ENCODE data around the gene MAD1L1. TPM values are rescaled to one million over a fixed set of nuclear protein-coding genes. Genes with fewer than 3 reads are reported as not detected.

The MAD1L1 gene
- total RNA-seq, 2 experiments from 2014 or later: 40.0 to 44.7 TPM

DNA sequence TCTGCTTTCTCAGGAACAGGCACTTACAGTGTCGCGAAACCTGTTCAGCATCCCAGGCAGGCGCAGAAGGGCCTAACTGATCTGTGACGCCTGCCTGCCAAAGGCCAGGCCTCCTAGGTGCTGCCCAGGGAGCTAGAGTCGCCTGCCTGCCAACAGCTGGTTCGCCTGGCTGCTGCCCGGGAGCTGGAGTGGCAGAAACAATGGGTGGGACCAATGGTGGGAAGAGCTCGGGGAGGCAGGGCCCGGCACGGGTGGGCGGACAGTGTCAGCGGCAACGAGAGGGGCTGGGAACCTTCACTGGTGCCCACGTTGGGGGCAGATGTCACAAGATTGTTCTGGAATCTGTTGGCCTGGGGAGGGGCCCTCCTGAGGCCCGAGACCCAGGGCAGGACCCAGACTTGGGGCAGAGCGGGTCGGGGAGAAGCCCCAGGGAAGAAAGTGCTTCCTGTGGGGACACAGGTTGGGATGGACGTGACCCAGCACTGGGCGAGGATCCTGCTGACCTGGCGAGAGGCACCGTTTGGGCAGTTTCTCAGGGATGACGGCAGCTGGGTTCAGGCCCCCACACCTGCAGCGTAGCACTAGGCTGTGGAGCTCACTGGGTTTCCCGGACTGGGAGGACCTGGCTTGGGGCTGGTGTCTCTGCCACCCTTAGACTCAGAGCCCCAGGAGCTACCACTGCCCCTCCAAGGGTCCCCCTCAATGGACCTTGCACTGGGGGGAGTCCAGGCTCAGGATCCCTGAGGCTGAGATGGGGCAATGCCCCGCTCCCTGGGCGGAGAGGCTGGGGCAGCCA is 380.8 kb downstream of the MAD1L1 start:
- intact Hi-C loops (cut with micrococcal nuclease): no loop called here
- DNase-seq (no peak), ATAC-seq (no peak)
- H3K9me3 Mint-ChIP-seq: no peaks in the 10 kb centered on the region
- no peaks in the 10 kb centered on the region for H3K27me3 Mint-ChIP-seq
- TF ChIP-seq, protein P1, sequence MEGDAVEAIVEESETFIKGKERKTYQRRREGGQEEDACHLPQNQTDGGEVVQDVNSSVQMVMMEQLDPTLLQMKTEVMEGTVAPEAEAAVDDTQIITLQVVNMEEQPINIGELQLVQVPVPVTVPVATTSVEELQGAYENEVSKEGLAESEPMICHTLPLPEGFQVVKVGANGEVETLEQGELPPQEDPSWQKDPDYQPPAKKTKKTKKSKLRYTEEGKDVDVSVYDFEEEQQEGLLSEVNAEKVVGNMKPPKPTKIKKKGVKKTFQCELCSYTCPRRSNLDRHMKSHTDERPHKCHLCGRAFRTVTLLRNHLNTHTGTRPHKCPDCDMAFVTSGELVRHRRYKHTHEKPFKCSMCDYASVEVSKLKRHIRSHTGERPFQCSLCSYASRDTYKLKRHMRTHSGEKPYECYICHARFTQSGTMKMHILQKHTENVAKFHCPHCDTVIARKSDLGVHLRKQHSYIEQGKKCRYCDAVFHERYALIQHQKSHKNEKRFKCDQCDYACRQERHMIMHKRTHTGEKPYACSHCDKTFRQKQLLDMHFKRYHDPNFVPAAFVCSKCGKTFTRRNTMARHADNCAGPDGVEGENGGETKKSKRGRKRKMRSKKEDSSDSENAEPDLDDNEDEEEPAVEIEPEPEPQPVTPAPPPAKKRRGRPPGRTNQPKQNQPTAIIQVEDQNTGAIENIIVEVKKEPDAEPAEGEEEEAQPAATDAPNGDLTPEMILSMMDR (IDR thresholded peaks at IDR 0.05): no peak
- no peak overlapping the region for H3K27ac Mint-ChIP-seq
- peaks cover 1% of the 10 kb centered on the region for H3K36me3 Mint-ChIP-seq (ENCODE audit: low read depth)
- POLR2A ChIA-PET: no interaction called here
- no peak overlapping the region for H3K4me3 Mint-ChIP-seq
- peaks cover 22% of the 10 kb centered on the region for H3K4me1 Mint-ChIP-seq (ENCODE audit: low read depth)
- CTCF ChIA-PET: no interaction called here

DNA sequence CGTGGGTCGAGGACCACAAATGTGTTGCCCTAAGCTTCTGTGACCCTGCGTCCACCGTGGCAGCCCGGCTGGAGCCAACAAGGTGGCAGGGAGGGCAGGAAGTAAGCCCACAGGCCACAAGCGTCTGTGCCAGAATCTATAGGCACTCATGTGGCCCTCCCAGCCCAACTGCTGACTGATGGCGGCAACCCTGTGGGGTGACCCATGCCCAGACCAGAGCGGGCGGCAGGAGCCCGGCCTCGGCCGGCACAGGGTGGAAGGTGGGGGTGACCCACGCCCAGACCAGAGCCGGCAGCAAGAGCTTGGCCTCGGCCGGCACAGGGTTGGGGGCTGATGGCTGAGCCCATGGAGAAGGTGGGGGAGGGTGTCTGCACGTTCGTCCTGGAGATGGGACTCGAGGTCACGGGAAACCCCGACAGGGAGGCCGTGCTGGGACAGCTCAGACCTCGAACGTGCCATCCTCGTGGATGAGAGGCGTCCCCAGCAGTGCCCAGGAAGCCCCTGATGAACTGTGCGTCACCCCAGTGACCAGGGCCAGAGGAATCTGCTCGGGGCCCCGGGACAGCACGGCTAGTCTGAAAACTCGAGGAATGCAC is 381.7 kb downstream of the MAD1L1 start:
- Mint-ChIP-seq H3K9me3 (no peaks in the 10 kb centered on the region), H3K36me3 (ENCODE audit: low read depth) (peaks cover 1% of the 10 kb centered on the region), H3K27me3 (no peaks in the 10 kb centered on the region), H3K4me3 (no peak overlapping the region), H3K27ac (no peak overlapping the region), H3K4me1 (ENCODE audit: low read depth) (peaks cover 22% of the 10 kb centered on the region)
- ATAC-seq (no peak), DNase-seq (no peak)
- ChIA-PET POLR2A (no interaction called here), CTCF (no interaction called here)
- TF ChIP-seq, protein P1 (IDR thresholded peaks at IDR 0.05): no peak
- intact Hi-C loops (cut with micrococcal nuclease): no loop called here

DNA sequence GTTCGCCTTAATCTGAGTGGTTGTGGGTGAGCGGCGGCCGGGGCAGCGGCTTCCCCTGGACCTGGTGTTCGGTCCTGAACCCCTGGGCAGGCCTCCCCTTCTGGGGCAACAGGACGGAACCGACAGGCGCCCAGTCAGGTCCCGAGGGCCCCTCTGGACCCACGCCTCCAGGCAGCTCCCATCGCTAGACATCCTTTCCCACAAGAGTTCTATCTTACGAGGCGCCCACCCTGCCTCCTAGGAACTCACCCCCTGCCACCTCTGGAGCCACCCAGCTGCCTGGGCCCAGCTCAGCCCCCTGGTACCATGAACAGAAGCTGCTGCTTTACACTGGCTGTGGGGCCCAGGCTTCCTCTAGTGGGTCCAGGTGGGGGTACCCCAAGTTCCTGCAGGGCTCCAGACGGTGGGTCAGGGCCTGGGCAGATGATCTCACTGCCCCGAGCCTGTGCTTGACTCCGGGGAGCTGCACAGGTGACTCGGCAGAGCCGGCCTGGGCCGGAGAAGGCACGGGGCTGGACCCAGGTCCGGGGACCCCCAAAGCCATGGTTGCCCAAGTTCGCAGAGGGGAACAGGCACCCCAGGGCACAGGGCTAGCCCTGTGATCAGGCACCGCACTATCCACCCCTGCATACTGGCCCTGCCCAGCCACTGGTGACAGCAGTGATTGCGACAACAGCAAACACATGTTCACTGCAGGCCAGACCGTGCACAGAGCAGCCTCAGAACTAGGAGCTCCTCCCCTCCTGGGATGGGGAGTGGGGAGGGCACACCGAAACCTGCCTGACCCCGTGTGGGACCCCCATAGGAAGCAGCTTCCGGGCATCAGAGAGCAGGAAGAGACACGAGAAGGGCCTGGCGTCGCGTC is 382.4 kb downstream of the MAD1L1 start:
- DNase-seq (no peak), ATAC-seq (no peak)
- intact Hi-C loops (cut with micrococcal nuclease): no loop called here
- TF ChIP-seq, protein P1 (IDR thresholded peaks at IDR 0.05): no peak
- POLR2A ChIA-PET: no interaction called here
- H3K4me1 Mint-ChIP-seq (ENCODE audit: low read depth): peaks cover 15% of the 10 kb centered on the region
- no peaks in the 10 kb centered on the region for H3K36me3 Mint-ChIP-seq (ENCODE audit: low read depth)
- no peaks in the 10 kb centered on the region for H3K9me3 Mint-ChIP-seq
- no peak overlapping the region for H3K27ac Mint-ChIP-seq
- no peak overlapping the region for H3K4me3 Mint-ChIP-seq
- H3K27me3 Mint-ChIP-seq: no peaks in the 10 kb centered on the region
- CTCF ChIA-PET: no interaction called here

DNA sequence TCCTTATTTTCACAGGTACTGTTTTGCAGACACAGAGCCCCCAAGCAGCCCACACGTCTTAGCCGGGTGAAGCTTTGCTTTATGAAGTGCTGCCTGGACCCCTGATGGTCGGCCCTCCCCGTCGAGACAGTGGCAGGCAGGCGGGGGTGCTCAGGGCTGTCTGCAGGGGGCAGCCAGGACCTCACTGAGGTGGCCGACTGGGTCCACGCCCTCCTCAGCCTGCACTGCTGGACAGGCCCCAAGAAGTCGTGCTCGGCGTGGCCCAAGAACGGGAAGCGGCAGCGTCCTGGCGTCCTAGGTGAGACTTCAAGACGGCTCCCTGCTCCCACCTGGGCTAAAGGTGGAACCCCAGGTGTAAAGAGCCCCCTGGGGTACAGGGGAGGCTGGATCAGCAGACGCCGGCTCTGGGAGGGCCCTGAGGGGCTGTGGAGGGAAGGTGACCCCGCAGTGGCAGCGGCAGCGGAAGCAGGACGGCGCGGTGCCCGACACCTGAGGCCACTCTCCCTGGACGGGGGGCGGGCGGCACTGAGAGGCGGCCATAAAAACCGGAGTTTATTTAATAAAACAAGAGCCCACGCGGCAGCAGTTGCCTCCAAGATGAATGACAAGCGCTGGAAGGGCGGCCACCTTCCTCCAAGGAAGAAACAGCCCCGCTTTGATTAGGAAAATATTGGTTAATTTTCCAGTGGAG is 383.2 kb downstream of the MAD1L1 start:
- no peaks in the 10 kb centered on the region for H3K36me3 Mint-ChIP-seq (ENCODE audit: low read depth)
- POLR2A ChIA-PET: no interaction called here
- no peak overlapping the region for H3K4me3 Mint-ChIP-seq
- no peak overlapping the region for H3K27ac Mint-ChIP-seq
- TF ChIP-seq, protein P1 (IDR thresholded peaks at IDR 0.05): no peak
- intact Hi-C loops (cut with micrococcal nuclease): no loop called here
- H3K27me3 Mint-ChIP-seq: no peaks in the 10 kb centered on the region
- no peaks in the 10 kb centered on the region for H3K9me3 Mint-ChIP-seq
- CTCF ChIA-PET: no interaction called here
- H3K4me1 Mint-ChIP-seq (ENCODE audit: low read depth): peaks cover 6% of the 10 kb centered on the region
- DNase-seq (no peak), ATAC-seq (no peak)

Measured in activated CD8-positive, alpha-beta T cell treated with anti-CD3 and anti-CD28 coated beads for 36 hours (primary cell).